22Rv1 (cell line): ENCODE measurements around the gene ECI2.

ENCODE experiments used
- H3K27ac ChIP-seq: fragments of 450-650 bp; 2 replicates; pipeline ENCODE4 v1.5.1; 2017
- ZFX ChIP-seq: fragments of 450-650 bp; IDR thresholded peaks from 2 replicates; pipeline ENCODE4 v1.6.1; 2017; ENCODE audit warnings: antibody characterized with exemption, borderline replicate concordance
- TF ChIP-seq, protein P1 (sequence below): fragments of 450-650 bp; IDR thresholded peaks from 2 replicates; pipeline ENCODE4 v1.5.1; 2017; ENCODE audit warnings: mild to moderate bottlenecking

ECI2 gene

DNA sequence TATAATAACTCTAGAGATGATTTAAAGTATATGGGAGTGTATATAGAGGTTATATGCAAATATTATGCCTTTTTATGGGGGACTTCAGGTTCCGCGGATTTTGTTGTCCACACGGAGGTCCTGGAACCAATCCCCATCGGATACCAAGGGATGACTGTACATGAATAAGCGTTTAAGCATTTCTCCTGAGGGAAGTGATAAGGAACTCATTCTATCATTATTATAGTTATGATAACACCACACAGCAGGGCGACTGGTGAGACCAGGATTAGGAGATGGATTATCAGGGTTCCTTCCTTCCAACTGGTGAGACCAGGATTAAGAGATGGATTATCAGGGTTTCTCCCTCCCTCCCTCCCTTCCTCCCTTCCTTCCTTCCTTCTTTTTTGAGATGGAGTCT, 6.6 kb downstream of the ECI2 start:
- H3K27ac ChIP-seq, result no peak overlapping the region
- TF ChIP-seq, protein P1, sequence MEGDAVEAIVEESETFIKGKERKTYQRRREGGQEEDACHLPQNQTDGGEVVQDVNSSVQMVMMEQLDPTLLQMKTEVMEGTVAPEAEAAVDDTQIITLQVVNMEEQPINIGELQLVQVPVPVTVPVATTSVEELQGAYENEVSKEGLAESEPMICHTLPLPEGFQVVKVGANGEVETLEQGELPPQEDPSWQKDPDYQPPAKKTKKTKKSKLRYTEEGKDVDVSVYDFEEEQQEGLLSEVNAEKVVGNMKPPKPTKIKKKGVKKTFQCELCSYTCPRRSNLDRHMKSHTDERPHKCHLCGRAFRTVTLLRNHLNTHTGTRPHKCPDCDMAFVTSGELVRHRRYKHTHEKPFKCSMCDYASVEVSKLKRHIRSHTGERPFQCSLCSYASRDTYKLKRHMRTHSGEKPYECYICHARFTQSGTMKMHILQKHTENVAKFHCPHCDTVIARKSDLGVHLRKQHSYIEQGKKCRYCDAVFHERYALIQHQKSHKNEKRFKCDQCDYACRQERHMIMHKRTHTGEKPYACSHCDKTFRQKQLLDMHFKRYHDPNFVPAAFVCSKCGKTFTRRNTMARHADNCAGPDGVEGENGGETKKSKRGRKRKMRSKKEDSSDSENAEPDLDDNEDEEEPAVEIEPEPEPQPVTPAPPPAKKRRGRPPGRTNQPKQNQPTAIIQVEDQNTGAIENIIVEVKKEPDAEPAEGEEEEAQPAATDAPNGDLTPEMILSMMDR, result no peak
- no peak for TF ChIP-seq ZFX

DNA sequence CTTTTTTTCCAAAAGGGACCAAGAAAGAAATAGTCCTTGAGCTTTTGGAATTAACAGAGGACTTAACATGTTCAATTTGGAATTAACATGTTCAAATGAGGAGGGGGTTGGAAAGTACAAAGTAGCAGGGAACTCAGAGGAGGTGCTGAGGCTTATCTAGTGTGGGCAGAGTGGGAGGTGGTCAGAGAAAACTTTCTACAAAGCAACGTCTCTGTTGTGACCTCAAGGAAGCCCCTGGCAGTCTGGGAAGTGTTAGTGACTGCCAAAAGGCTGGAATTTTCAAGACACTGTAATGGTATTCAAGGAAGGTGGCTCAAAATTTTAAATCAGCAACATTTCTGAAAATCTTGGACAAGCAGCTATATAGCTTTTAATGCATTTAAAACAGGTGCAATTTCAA, 7.3 kb downstream of the ECI2 start:
- H3K27ac ChIP-seq, result no peak overlapping the region
- TF ChIP-seq, protein P1, result no peak
- no peak for TF ChIP-seq ZFX

DNA sequence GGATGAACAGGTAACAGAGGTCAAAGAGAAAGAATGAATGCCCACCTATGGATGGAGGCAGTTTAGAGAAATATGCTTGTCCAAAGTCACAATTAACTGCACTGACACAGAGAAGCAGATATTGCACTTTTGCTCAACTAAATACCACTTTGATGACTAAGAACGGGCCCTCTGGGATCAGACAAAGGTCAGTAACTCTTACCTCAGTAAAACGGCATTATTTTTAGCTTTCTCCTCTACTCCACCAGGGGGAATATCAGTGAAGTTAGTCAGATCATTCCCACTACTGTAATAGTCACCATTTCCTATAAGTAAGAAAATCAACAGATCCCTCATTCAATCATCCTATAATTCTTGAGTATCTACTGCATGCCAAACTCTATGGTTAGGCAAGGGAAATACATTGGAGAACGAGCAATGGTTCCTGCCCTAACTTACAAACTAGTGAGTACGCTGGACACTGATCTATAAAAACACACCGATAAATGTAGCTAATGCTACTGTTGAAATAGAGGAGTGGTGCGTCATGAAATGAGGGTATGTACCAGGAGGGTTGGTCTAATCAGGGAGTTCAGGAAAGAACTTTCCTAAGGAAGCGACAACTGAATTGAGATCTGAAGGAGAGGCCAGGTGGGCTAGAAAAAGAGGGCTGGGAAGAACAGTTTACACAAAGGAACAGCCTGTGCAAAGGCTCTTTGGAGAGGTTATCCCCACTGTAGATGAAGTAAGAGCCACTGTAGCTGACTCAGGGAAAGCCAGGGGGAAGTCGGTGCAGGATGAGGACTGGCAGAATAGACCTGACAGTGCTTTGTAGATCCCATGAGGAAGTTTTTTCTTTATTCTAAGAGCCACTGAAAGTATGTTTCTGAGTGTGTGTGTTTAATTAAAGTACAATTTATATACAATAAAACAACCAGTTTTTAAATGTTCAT, 9.2 kb downstream of the ECI2 start:
- no peak overlapping the region for H3K27ac ChIP-seq
- no peak for TF ChIP-seq ZFX
- TF ChIP-seq, protein P1, result no peak

DNA sequence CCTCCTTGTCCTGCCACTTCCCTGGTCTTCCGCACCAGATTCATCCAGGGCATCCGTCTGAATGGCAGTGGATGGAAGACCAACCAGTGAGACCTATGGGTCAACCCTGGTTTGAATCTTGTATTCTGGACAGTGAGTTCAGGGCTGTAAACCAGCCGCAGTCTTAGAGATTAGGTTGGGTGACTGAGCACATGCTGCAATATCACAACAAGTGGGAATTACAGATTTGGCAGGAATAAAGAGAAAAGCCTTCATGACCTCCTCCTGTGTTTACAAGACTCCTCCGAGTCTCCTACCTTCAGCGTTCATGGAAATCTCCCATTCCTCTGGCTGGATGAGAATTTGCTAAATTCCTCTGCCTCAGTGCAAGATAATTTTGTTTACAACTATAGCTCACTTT, 9.9 kb downstream of the ECI2 start:
- TF ChIP-seq, protein P1, result no peak
- no peak for TF ChIP-seq ZFX
- no peak overlapping the region for H3K27ac ChIP-seq

DNA sequence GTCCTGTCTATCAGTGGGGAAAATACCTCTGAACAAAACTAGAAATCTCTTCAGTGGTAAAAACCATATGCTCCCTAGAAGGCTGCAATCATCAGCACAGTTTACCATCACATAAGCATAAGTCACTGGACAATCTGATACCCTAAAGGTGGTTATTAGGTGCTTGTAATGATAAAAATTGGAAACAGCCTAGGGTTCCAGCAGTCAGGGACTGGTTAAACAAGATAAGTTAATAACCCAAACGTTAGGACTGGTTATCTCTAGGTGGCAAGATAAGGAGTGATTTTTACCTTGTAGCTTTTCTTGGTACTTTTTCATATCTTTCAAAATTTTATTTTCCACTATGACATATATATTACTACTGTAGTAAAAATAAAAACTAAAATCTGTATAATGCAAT, 11.0 kb downstream of the ECI2 start:
- TF ChIP-seq ZFX, result no peak
- TF ChIP-seq, protein P1, result no peak

DNA sequence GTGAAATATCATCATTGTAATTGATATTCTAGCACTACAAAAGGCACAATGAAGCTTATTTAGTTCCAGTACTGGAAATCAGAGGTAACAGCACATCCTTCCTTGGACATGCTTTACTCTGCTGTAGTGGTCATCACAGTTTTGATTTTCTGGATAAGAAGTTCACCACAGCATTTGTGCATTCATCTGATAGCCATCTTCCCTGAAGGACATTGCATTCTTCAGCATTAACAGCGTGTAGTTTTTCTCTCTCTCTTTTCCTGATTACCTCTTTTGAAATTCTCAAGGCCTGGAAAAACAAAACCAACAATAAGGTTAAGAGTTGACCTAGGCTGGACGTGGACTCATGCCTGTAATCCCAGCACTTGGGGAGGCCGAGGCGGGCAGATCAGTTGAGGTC, 19.6 kb downstream of the ECI2 start:
- H3K27ac ChIP-seq, result no peak overlapping the region
- TF ChIP-seq ZFX, result no peak
- TF ChIP-seq, protein P1, result no peak

More for the DNA sequence above, 11.0 kb downstream of the ECI2 start:
- H3K27ac ChIP-seq, result no peak overlapping the region

DNA sequence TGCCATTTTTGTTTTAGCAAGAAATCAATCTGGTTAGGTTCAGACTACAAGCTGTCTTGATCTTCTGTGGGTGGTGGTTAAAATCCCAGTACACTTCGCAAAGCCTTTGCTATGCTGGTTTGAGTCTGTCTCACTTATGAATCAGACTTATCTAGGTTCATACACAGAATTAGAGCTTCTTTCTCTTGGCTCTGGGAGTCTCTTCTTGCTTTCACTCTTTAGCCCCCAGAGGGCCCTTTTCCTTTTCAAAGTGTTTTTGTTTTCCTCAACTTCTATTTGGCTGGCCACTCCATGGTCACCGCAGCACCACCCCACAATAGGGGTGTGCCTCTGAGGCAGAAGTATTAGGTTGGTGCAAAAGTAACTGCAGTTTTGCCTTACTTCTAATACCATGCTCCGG, 21.3 kb downstream of the ECI2 start:
- H3K27ac ChIP-seq, result no peak overlapping the region
- TF ChIP-seq, protein P1, result no peak
- no peak for TF ChIP-seq ZFX
